GM12892 (cell line): Measurements from ENCODE around the gene CINP.
A peak's percentile ranks its signal among the peaks of the same experiment; 100 is the strongest.
"Not testable (repeated sequence)": the region's sequence is repeated elsewhere in the genome, so short reads cannot be mapped to it uniquely, and the experiment has no call there.

Experiments used
- DNase-seq: peaks from one replicate; pipeline ENCODE4 v3.0.0; 2011; ENCODE audit not compliant: insufficient read length
- FAIRE-seq: peaks from 2 replicates; lab custom pipeline; 2011; peaks lifted over from hg19 to GRCh38; lab: Jason Lieb, UNC
- POLR2A ChIP-seq: IDR thresholded peaks from 2 replicates; pipeline ENCODE4 v1.6.1; 2011; ENCODE audit warnings: low read depth, low read length, control low read depth
- POLR2AphosphoS5 ChIP-seq: IDR thresholded peaks from 2 replicates; pipeline ENCODE4 v1.6.1; 2011; ENCODE audit warnings: low read depth, low read length, control low read depth
- TAF1 ChIP-seq: IDR thresholded peaks from 2 replicates; pipeline ENCODE4 v1.6.1; 2011; ENCODE audit warnings: low read depth, mild to moderate bottlenecking, control low read depth, low read length, borderline replicate concordance

Gene CINP

GRCh38 chr14:102316338-102316742 lies 46.4 kb downstream of the CINP start:
- FAIRE-seq (no peak), DNase-seq (no peak)

GRCh38 chr14:102315121-102315520 lies 47.6 kb downstream of the CINP start:
- no peak for FAIRE-seq
- no peak for DNase-seq
- TF ChIP-seq POLR2AphosphoS5 (no peak), TAF1 (no peak), POLR2A (no peak)

More at GRCh38 chr14:102316338-102316742, 46.4 kb downstream of the CINP start:
- TF ChIP-seq POLR2A (no peak), TAF1 (no peak), POLR2AphosphoS5 (no peak)

- TF ChIP-seq TAF1: no peak
- peak; percentile 83 for DNase-seq
- FAIRE-seq: peak; percentile 74
Observed at GRCh38 chr14:102314242-102315011, 48.3 kb downstream of the CINP start.

- FAIRE-seq (peak; percentile 98), DNase-seq (peak; percentile 95)
- TF ChIP-seq POLR2A (no peak), POLR2AphosphoS5 (no peak), TAF1 (no peak)
Observed at GRCh38 chr14:102304611-102305506, 57.8 kb downstream of the CINP start, which contains the start of gene MOK. MOK (minus strand) TSS chr14:102305164; CDS start chr14:102304968, 196 bp downstream.

GRCh38 chr14:102303664-102304063 lies 59.0 kb downstream of the CINP start:
- FAIRE-seq: no peak
- no peak for DNase-seq
- TF ChIP-seq POLR2A (no peak), TAF1 (no peak), POLR2AphosphoS5 (no peak)

DNA sequence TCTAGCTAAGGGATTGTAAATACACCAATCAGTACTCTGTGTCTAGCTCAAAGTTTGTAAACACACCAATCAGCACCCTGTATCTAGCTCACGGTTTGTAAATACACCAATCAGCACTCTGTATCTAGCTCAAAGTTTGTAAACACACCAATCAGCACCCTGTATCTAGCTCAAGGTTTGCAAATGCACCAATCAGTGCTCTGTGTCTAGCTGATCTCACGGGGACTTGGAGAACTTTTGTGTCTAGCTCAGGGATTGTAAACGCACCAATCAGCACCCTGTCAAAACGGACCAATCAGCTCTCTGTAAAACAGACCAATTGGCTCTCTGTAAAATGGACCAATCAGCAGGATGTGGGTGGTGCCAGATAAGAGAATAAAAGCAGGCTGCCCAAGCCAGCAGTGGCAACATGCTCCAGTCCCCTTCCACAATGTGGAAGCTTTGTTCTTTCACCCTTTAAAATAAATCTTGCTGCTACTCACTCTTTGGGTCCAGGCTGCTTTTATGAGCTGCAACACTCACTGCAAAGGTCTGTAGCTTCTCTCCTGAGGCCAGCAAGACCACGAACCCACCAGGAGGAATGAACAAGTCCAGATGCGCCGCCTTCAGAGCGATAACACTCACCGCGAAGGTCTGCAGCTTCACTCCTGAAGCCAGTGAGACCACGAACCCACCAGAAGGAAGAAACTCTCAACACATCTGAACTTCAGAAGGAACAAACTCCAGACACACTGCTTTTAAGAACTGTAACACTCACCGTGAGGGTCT lies 64.2 kb downstream of the CINP start:
- FAIRE-seq, DNase-seq: not testable (repeated sequence)
